Measurements from ENCODE around the gene TCF25. TPM values are rescaled to one million over a fixed set of nuclear protein-coding genes. Genes with fewer than 3 reads are reported as not detected.

TCF25 gene
- total RNA-seq, 1 donor from 2014 or later: 193 TPM

DNA sequence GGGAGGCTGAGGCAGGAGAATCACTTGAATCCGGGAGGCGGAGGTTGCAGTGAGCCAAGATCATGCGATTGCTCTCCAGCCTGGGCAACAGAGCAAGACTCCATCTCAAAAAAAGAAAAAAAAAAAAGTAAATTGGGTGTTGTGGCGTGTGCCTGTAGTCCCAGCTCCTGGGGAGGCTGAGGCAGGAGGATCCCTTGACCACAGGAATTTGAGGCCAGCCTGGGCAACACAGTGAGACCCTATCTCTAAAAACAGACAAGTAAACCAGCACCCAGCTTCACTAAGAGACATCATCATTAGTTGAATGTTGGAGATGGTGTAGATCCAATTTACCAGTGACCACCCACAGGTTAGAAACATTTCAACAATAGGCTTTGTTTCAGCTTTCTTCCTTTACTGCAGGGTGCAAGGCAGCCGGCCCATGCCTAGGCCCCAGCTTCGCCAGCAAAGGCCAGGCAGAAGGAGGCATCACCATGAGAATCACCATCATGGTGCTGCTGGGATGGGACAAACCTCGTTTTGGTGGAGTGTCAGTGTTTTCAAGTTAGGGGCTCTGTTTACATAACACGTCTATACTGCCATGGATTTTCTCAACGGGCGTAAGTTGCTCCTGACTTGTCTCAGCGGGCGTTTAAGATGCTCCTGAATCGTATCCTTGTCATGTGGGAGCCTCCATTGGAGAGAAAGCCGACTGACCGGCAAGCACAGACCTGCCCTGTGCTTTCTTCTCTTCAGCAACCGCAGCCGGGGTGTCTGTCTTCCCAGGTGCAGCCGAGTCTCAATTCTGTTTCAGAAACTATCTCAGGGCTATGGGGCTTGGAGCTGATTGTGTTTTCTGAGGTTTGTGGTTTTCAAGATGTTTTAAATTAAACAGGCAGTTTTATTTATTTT, 7.3 kb downstream of the TCF25 start:
- no peaks in the 10 kb centered on the region for H3K9me3 ChIP-seq (ENCODE audit: insufficient read depth, low read depth, low read length)
- H3K4me2 ChIP-seq (ENCODE audit: low read length): no peak overlapping the region
- Mint-ChIP-seq H3K36me3 (ENCODE audit: low read depth, unreplicated experiment) (peaks cover 22% of the 10 kb centered on the region), H3K27me3 (ENCODE audit: low read depth, unreplicated experiment) (no peaks in the 10 kb centered on the region), H3K4me3 (ENCODE audit: unreplicated experiment) (no peak overlapping the region), H3K9me3 (ENCODE audit: unreplicated experiment) (no peaks in the 10 kb centered on the region), H3K4me1 (ENCODE audit: low read depth, unreplicated experiment) (peaks cover 2% of the 10 kb centered on the region), H3K27ac (ENCODE audit: unreplicated experiment) (no peak overlapping the region)
- H4K20me1 ChIP-seq (ENCODE audit: insufficient read depth, low read length): peaks cover 88% of the 10 kb centered on the region
- H2AFZ ChIP-seq (ENCODE audit: low read depth, low read length): no peak overlapping the region
- FAIRE-seq: no peak
- no peaks in the 10 kb centered on the region for H3K4me1 ChIP-seq (ENCODE audit: insufficient read depth, low read length)
- H3K9ac ChIP-seq (ENCODE audit: low read length): no peak overlapping the region
- no peak for TF ChIP-seq EZH2 (IDR thresholded peaks at IDR 0.05; ENCODE audit: insufficient read depth, low read length)
- TF ChIP-seq, protein P1, sequence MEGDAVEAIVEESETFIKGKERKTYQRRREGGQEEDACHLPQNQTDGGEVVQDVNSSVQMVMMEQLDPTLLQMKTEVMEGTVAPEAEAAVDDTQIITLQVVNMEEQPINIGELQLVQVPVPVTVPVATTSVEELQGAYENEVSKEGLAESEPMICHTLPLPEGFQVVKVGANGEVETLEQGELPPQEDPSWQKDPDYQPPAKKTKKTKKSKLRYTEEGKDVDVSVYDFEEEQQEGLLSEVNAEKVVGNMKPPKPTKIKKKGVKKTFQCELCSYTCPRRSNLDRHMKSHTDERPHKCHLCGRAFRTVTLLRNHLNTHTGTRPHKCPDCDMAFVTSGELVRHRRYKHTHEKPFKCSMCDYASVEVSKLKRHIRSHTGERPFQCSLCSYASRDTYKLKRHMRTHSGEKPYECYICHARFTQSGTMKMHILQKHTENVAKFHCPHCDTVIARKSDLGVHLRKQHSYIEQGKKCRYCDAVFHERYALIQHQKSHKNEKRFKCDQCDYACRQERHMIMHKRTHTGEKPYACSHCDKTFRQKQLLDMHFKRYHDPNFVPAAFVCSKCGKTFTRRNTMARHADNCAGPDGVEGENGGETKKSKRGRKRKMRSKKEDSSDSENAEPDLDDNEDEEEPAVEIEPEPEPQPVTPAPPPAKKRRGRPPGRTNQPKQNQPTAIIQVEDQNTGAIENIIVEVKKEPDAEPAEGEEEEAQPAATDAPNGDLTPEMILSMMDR (IDR thresholded peaks at IDR 0.05; ENCODE audit: insufficient read depth, low read depth, low read length): no peak
- H3K79me2 ChIP-seq (ENCODE audit: insufficient read depth, low read length): peaks cover 86% of the 10 kb centered on the region
- H3K4me3 ChIP-seq (ENCODE audit: insufficient read depth, low read depth, low read length): no peak overlapping the region
- peaks cover 45% of the 10 kb centered on the region for H3K36me3 ChIP-seq (ENCODE audit: insufficient read depth, low read length)
- no peaks in the 10 kb centered on the region for H3K27me3 ChIP-seq (ENCODE audit: insufficient read depth, low read length)
- no peak for DNase-seq (ENCODE audit: low read depth)
- no peak overlapping the region for H3K27ac ChIP-seq (ENCODE audit: low read depth, low read length)

DNA sequence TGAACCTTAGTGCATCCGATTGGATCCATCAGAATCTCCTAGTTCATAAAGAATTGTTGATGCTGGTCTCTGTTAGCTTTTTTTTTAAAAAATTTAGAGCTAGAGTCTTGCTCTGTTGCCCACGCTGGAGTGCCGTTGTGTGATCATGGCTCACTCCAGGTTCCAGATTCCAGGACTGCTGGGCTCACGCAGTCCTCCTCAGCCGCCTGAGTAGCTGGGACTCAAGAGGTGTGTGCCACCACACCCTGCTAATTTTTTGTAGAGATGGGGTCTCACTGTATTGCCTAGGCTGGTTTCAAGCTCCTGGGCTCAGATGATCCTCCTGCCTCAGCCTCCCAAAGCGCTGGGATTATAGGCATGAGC, 8.0 kb downstream of the TCF25 start:
- Mint-ChIP-seq H3K27me3 (ENCODE audit: low read depth, unreplicated experiment) (no peaks in the 10 kb centered on the region), H3K9me3 (ENCODE audit: unreplicated experiment) (no peaks in the 10 kb centered on the region), H3K36me3 (ENCODE audit: low read depth, unreplicated experiment) (peaks cover 23% of the 10 kb centered on the region), H3K27ac (ENCODE audit: unreplicated experiment) (no peak overlapping the region), H3K4me1 (ENCODE audit: low read depth, unreplicated experiment) (peaks cover 2% of the 10 kb centered on the region), H3K4me3 (ENCODE audit: unreplicated experiment) (no peak overlapping the region)
- Histone ChIP-seq H2AFZ (ENCODE audit: low read depth, low read length) (no peak overlapping the region), H3K4me2 (ENCODE audit: low read length) (no peak overlapping the region), H4K20me1 (ENCODE audit: insufficient read depth, low read length) (peaks cover 81% of the 10 kb centered on the region), H3K4me1 (ENCODE audit: insufficient read depth, low read length) (no peaks in the 10 kb centered on the region), H3K27ac (ENCODE audit: low read depth, low read length) (no peak overlapping the region), H3K9me3 (ENCODE audit: insufficient read depth, low read depth, low read length) (no peaks in the 10 kb centered on the region), H3K9ac (ENCODE audit: low read length) (no peak overlapping the region), H3K36me3 (ENCODE audit: insufficient read depth, low read length) (peaks cover 45% of the 10 kb centered on the region), H3K79me2 (ENCODE audit: insufficient read depth, low read length) (peaks cover 80% of the 10 kb centered on the region), H3K4me3 (ENCODE audit: insufficient read depth, low read depth, low read length) (no peak overlapping the region), H3K27me3 (ENCODE audit: insufficient read depth, low read length) (no peaks in the 10 kb centered on the region)
- FAIRE-seq (no peak), DNase-seq (ENCODE audit: low read depth) (no peak)
- TF ChIP-seq EZH2 (IDR thresholded peaks at IDR 0.05; ENCODE audit: insufficient read depth, low read length): no peak
- TF ChIP-seq, protein P1 (IDR thresholded peaks at IDR 0.05; ENCODE audit: insufficient read depth, low read depth, low read length): no peak

Data from astrocyte (in vitro differentiated cells and primary cell).